Neutrophil (primary cell): ENCODE measurements around the gene ABCA3.

ENCODE experiments used
- H3K27ac ChIP-seq: fragments of 200-600 bp; sonication (generic); 2 replicates; pipeline ENCODE4 v1.5.1; 2016; ENCODE audit warnings: mild to moderate bottlenecking, moderate library complexity
- H3K27me3 ChIP-seq: fragments of 200-600 bp; sonication (generic); 2 replicates; pipeline ENCODE4 v1.6.0; 2016; ENCODE audit warnings: mild to moderate bottlenecking
- H3K36me3 ChIP-seq: fragments of 200-600 bp; sonication (generic); 2 replicates; pipeline ENCODE4 v1.5.1; 2017
- H3K4me1 ChIP-seq, 2 experiments: fragments of 200-600 bp in 1 of 2; sonication (generic) in 1 of 2; 1 replicate in 1 of 2; 2 replicates in 1 of 2; pipeline versions ENCODE4 v1.5.1 to v1.6.1; 2013 to 2016; ENCODE audit warnings: low read depth in 1 of 2, low read length in 1 of 2, mild to moderate bottlenecking in 1 of 2, moderate library complexity in 1 of 2; ENCODE audit not compliant: control insufficient read depth in 1 of 2, insufficient read depth in 1 of 2
- H3K4me3 ChIP-seq, 2 experiments: fragments of 200-600 bp in 1 of 2; sonication (generic) in 1 of 2; 1 replicate in 1 of 2; 2 replicates in 1 of 2; pipeline ENCODE4 v1.5.1; 2013 to 2016; ENCODE audit warnings: low read depth in 1 of 2, low read length in 1 of 2, mild to moderate bottlenecking in 1 of 2, moderate library complexity in 1 of 2
- H3K9me3 ChIP-seq: fragments of 200-600 bp; sonication (generic); 2 replicates; pipeline ENCODE4 v1.5.1; 2016
- TF ChIP-seq, protein P1 (sequence below): fragments of 200-600 bp; sonication (generic); IDR thresholded peaks from 2 replicates; pipeline ENCODE4 v1.5.1; 2016; ENCODE audit warnings: antibody characterized with exemption

ABCA3 gene

GRCh38 chr16:2296661-2297505 lies 43.6 kb downstream of the ABCA3 start:
- Histone ChIP-seq H3K4me1 (no peaks in the 10 kb centered on the region), H3K27me3 (no peaks in the 10 kb centered on the region), H3K36me3 (no peaks in the 10 kb centered on the region), H3K4me3 (no peak overlapping the region), H3K9me3 (no peaks in the 10 kb centered on the region), H3K27ac (no peak overlapping the region)
- TF ChIP-seq, protein P1, sequence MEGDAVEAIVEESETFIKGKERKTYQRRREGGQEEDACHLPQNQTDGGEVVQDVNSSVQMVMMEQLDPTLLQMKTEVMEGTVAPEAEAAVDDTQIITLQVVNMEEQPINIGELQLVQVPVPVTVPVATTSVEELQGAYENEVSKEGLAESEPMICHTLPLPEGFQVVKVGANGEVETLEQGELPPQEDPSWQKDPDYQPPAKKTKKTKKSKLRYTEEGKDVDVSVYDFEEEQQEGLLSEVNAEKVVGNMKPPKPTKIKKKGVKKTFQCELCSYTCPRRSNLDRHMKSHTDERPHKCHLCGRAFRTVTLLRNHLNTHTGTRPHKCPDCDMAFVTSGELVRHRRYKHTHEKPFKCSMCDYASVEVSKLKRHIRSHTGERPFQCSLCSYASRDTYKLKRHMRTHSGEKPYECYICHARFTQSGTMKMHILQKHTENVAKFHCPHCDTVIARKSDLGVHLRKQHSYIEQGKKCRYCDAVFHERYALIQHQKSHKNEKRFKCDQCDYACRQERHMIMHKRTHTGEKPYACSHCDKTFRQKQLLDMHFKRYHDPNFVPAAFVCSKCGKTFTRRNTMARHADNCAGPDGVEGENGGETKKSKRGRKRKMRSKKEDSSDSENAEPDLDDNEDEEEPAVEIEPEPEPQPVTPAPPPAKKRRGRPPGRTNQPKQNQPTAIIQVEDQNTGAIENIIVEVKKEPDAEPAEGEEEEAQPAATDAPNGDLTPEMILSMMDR: no peak

DNA sequence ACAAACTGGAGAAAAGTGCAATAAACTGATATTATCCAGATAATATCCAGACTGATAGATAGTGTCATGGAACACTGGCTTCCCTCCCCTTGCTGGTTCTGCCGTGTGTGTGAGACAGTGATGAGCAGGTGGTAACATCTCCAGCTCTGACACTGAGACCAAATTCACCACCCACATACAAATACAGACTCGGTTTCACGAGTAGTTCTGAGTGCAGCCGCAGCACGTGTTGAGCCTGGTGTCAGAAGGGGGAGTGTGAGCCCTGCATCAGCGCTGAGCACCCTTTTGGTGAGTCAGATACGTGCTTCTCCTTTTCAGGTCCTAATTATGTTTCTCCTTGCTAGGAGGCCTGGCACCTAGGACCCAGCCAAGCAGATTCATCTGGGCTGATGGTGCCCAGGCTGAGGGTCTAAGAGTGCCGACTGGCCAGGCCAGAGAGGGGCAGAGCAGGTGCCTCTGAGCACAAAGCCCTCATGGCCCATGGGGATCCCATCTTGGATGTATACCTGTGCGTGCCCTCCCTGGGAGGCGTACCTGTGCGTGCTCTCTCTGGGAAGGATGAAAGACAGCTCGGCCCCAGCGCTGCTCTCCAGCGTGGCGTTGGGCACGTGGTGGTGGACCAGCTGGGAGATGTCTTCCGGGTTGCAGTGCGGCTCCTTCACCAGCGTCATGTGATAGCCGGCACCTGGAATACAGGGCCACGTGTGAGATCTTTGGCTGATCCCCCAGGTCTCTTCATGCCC lies 45.3 kb downstream of the ABCA3 start:
- TF ChIP-seq, protein P1: no peak
- Histone ChIP-seq H3K27me3 (no peaks in the 10 kb centered on the region), H3K27ac (no peak overlapping the region), H3K9me3 (no peaks in the 10 kb centered on the region), H3K4me3 (no peak overlapping the region), H3K36me3 (no peaks in the 10 kb centered on the region), H3K4me1 (no peaks in the 10 kb centered on the region)

DNA sequence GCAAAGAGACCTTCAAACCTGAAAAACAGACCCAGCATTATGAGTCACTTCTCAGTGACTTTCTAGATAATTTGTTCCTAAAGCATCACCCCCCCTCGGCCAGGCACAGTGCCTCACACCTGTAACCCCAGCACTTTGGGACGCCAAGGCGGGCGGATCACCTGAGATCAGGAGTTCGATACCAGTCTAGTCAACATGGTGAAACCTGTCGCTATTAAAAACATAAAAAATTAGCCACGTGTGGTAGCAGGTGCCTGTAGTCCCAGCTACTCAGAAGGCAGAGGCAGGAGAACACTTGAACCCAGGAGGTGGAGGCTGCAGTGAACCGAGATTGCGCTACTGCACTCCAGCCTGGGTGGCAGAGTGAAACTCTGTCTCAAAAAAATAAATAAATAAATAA lies 48.3 kb downstream of the ABCA3 start:
- TF ChIP-seq, protein P1: no peak
- H3K4me3 ChIP-seq: no peak overlapping the region
- H3K27me3 ChIP-seq: no peaks in the 10 kb centered on the region
- H3K9me3 ChIP-seq: no peaks in the 10 kb centered on the region
- no peak overlapping the region for H3K27ac ChIP-seq
- no peaks in the 10 kb centered on the region for H3K4me1 ChIP-seq
- no peaks in the 10 kb centered on the region for H3K36me3 ChIP-seq

GRCh38 chr16:2289282-2289681 lies 51.2 kb downstream of the ABCA3 start:
- TF ChIP-seq, protein P1: no peak
- H3K36me3 ChIP-seq: no peaks in the 10 kb centered on the region

DNA sequence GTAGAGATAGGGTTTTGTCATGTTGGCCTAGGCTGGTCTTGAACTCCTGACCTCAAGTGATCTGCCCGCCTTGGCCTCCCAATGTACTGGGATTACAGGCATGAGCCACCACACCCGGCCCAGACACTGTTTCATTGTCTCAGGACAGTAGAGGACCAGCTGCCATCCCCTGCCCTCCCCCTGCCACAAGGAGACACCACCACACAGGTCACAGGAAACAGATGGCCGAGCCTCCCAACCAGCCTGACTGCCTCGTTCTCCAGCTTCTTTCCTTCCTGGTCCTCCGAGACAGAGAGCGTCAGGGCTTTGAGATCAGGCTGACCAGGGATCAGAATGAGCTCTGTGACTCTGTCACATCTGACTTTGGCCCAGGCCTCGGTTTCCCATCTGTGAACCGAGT lies 51.8 kb downstream of the ABCA3 start:
- no peaks in the 10 kb centered on the region for H3K9me3 ChIP-seq

More at GRCh38 chr16:2289282-2289681, 51.2 kb downstream of the ABCA3 start:
- Histone ChIP-seq H3K4me1 (no peaks in the 10 kb centered on the region), H3K9me3 (no peaks in the 10 kb centered on the region), H3K27ac (no peak overlapping the region), H3K4me3 (no peak overlapping the region), H3K27me3 (no peaks in the 10 kb centered on the region)

More for the DNA sequence above, 51.8 kb downstream of the ABCA3 start:
- TF ChIP-seq, protein P1: no peak
- H3K4me1 ChIP-seq: no peaks in the 10 kb centered on the region
- no peaks in the 10 kb centered on the region for H3K36me3 ChIP-seq
- no peak overlapping the region for H3K4me3 ChIP-seq
- no peaks in the 10 kb centered on the region for H3K27me3 ChIP-seq
- no peak overlapping the region for H3K27ac ChIP-seq
